Activated CD8-positive, alpha-beta T cell treated with anti-CD3 and anti-CD28 coated beads for 36 hours (primary cell): ENCODE results near the gene BTG1. TPM values are rescaled to one million over a fixed set of nuclear protein-coding genes. Genes with fewer than 3 reads are reported as not detected.
"Not testable (repeated sequence)": the region's sequence is repeated elsewhere in the genome, so short reads cannot be mapped to it uniquely, and the experiment has no call there.

Experiments used
- ATAC-seq: fragments of 200-7000 bp; cut with Tn5 transposase; one replicate; pipeline ENCODE4 v1.10.0; 2021; ENCODE audit warnings: mild to moderate bottlenecking, moderate library complexity
- CTCF ChIA-PET: fragments of 350-600 bp; sonication (Branson Sonifier 250); formaldehyde crosslinking; loops from one replicate; lab custom pipeline; 2021; ENCODE audit warnings: antibody characterized with exemption; lab: Charles Lee
- POLR2A ChIA-PET: fragments of 350-600 bp; sonication (Branson Sonifier 250); formaldehyde crosslinking; loops from one replicate; lab custom pipeline; 2021; ENCODE audit warnings: antibody characterized with exemption; lab: Charles Lee
- DNase-seq: peaks from one replicate; pipeline ENCODE4 v3.0.0-alpha.2; 2020
- H3K27ac Mint-ChIP-seq: one replicate; pipeline ENCODE4 v1.8.0; 2021; ENCODE audit warnings: mild to moderate bottlenecking, mixed read lengths
- H3K27me3 Mint-ChIP-seq: one replicate; pipeline ENCODE4 v1.8.0; 2021; ENCODE audit warnings: mixed read lengths
- H3K36me3 Mint-ChIP-seq: one replicate; pipeline ENCODE4 v1.8.0; 2021; ENCODE audit warnings: low read depth, mixed read lengths
- H3K4me1 Mint-ChIP-seq: one replicate; pipeline ENCODE4 v1.8.0; 2021; ENCODE audit warnings: low read depth, mixed read lengths
- H3K4me3 Mint-ChIP-seq: one replicate; pipeline ENCODE4 v1.8.0; 2021; ENCODE audit warnings: mild to moderate bottlenecking, moderate library complexity, mixed read lengths
- H3K9me3 Mint-ChIP-seq: one replicate; pipeline ENCODE4 v1.8.0; 2021; ENCODE audit warnings: mixed read lengths
- intact Hi-C: fragments of 100-400 bp; cut with micrococcal nuclease; formaldehyde crosslinking; loops from one replicate; pipeline ENCODE4 v1.10.0; 2022
- total RNA-seq, 2 experiments: library from RNA; stranded (reverse); gene quantifications; one replicate each; pipeline ENCODE4 v1.2.3, GENCODE V29; 2021
- TF ChIP-seq, protein P1 (sequence below): fragments of 200-600 bp; IDR thresholded peaks from one replicate; pipeline ENCODE4 v1.8.0; 2022; ENCODE audit warnings: antibody characterized with exemption, mild to moderate bottlenecking

The BTG1 gene
- total RNA-seq, 2 experiments from 2014 or later: 197 to 200 TPM

DNA sequence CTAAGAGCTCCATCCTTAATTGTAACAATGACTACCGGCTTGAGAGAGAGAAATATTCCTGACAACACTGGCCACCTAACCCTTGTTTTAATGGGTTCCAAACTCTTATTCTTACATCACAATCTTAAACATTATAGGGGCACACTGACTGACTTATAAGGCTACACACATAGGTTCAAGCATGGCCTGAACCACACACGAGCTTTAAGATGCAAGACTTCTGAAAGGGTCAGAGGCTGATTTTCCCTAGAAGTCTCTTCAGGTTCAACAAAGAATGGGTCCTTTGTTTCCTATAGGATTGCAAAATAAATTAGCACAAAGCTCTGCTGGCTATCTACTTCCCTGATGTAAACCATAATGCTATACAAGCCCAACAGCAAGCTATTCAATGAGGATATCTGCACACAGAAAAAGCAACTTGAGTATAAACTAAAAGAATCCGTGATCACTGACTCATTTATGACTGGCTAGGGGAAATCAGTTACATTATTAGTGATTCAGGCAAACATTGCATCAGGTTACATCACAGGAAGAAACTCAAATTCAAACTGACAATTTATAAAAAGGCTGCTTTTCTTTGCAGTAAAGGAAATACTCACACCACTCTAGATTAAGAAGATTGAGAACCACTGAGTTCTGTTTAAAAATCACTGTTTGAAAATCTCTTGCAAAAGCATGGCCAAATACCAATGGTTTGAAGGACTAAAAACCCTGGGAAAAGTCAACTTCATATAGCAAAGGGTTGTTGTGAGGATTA is 8.5 kb downstream of the BTG1 start:
- ATAC-seq (peak; percentile 41), DNase-seq (no peak)
- Mint-ChIP-seq H3K27me3 (no peaks in the 10 kb centered on the region), H3K27ac (peak overlapping the region; percentile 94), H3K9me3 (no peaks in the 10 kb centered on the region), H3K4me3 (peak overlapping the region; percentile 97), H3K4me1 (peaks cover 47% of the 10 kb centered on the region), H3K36me3 (peaks cover 82% of the 10 kb centered on the region)
- ChIA-PET POLR2A (interaction anchor here (0.8 to 7.2 kb wide), 12 partner anchors 7 to 368 kb away, joined by 3 to 105 read pairs (median 4); partner anchors contain the start of gene BTG1), CTCF (interaction anchor here (0.6 to 3.1 kb wide), 12 partner anchors 9 to 756 kb away, joined by 3 to 24 read pairs (median 3); partner anchors contain the start of gene BTG1)
- intact Hi-C loops: loop anchor here (5.0 to 10.0 kb wide), 3 partner anchors 100 to 1308 kb away; partner anchors contain the start of gene UBE2N
- TF ChIP-seq, protein P1, sequence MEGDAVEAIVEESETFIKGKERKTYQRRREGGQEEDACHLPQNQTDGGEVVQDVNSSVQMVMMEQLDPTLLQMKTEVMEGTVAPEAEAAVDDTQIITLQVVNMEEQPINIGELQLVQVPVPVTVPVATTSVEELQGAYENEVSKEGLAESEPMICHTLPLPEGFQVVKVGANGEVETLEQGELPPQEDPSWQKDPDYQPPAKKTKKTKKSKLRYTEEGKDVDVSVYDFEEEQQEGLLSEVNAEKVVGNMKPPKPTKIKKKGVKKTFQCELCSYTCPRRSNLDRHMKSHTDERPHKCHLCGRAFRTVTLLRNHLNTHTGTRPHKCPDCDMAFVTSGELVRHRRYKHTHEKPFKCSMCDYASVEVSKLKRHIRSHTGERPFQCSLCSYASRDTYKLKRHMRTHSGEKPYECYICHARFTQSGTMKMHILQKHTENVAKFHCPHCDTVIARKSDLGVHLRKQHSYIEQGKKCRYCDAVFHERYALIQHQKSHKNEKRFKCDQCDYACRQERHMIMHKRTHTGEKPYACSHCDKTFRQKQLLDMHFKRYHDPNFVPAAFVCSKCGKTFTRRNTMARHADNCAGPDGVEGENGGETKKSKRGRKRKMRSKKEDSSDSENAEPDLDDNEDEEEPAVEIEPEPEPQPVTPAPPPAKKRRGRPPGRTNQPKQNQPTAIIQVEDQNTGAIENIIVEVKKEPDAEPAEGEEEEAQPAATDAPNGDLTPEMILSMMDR: no peak

DNA sequence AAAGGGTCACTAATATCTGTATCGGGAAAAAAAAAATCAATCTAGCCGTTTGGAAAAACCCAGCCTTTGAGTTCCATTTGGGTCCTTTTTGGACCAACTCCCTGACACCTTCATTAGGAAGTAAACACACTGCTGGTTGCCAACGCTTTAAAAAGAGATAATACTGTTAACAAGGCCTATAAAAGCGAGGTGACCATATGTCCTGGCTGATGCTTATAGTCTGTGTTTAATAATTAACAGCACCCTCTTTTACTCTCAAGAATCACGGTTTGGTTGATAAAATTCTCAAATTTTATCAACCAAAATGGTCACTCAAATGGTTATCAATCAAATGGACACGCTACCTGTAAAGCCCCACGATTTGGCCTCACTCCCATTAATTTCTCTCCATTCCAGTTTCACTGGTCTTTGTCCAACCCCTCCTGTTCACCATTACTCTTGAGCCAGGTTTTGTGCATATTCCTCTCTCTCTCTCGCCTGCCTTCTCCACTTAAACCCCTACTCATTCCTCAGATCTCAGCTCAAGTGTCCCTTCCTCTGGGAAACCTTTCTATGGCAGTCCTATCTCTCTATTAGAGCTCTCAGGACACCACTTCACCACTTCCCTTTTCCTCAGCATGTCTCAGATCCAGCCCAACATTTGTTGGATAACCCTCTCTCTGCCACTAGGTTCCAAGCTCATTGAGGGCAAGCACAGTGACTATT is 9.5 kb downstream of the BTG1 start:
- H3K36me3 Mint-ChIP-seq: peaks cover 81% of the 10 kb centered on the region
- no peaks in the 10 kb centered on the region for H3K27me3 Mint-ChIP-seq
- H3K4me1 Mint-ChIP-seq: peaks cover 56% of the 10 kb centered on the region
- peak overlapping the region; percentile 94 for H3K27ac Mint-ChIP-seq
- no peak for DNase-seq
- intact Hi-C loops: loop anchor here (5.0 to 10.0 kb wide), 3 partner anchors 99 to 1309 kb away; partner anchors contain the start of gene UBE2N
- ChIA-PET POLR2A (interaction anchor here (0.5 to 7.2 kb wide), 11 partner anchors 8 to 431 kb away, joined by 3 to 105 read pairs (median 4); partner anchors contain the start of gene BTG1), CTCF (interaction anchor here (0.7 to 3.1 kb wide), 7 partner anchors 10 to 755 kb away, joined by 3 to 24 read pairs (median 3); partner anchors contain the start of gene BTG1)
- H3K9me3 Mint-ChIP-seq: no peaks in the 10 kb centered on the region
- no peak for ATAC-seq
- TF ChIP-seq, protein P1: no peak
- H3K4me3 Mint-ChIP-seq: peak overlapping the region; percentile 97

DNA sequence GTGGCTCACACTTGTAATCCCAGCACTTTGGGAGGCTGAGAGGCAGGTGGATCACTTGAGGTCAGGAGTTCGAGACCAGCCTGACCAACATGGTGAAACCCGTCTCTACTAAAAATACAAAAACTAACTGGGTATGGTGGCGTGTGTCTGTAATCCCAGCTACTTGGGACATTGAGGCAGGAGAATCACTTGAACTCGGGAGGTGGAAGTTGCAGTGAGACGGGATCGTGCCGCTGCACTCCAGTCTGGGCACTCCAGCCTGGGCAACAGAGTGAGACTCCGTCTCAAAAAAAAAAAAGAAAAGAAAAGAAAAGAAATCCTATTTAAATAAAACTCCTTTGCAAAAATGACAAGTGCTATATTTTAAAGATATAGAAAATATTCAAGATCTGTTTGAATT is 10.1 kb downstream of the BTG1 start:
- ChIA-PET CTCF (interaction anchor here (0.7 to 2.7 kb wide), 6 partner anchors 8 to 324 kb away, joined by 3 to 10 read pairs (median 3); no protein-coding TSS in a partner anchor), POLR2A (interaction anchor here (1.4 to 7.2 kb wide), 3 partner anchors 9 to 105 kb away, joined by 3 to 105 read pairs (median 16); partner anchors contain the start of gene BTG1)
- not testable (repeated sequence) for DNase-seq, H3K9me3 Mint-ChIP-seq, ATAC-seq, H3K27me3 Mint-ChIP-seq
- H3K4me3 Mint-ChIP-seq: peak overlapping the region; percentile 97
- intact Hi-C loops: loop anchor here (5.0 to 10.0 kb wide), 3 partner anchors 98 to 1309 kb away; partner anchors contain the start of gene UBE2N
- H3K27ac Mint-ChIP-seq: peak overlapping the region; percentile 94
- peaks cover 79% of the 10 kb centered on the region for H3K36me3 Mint-ChIP-seq
- H3K4me1 Mint-ChIP-seq: peaks cover 60% of the 10 kb centered on the region

DNA sequence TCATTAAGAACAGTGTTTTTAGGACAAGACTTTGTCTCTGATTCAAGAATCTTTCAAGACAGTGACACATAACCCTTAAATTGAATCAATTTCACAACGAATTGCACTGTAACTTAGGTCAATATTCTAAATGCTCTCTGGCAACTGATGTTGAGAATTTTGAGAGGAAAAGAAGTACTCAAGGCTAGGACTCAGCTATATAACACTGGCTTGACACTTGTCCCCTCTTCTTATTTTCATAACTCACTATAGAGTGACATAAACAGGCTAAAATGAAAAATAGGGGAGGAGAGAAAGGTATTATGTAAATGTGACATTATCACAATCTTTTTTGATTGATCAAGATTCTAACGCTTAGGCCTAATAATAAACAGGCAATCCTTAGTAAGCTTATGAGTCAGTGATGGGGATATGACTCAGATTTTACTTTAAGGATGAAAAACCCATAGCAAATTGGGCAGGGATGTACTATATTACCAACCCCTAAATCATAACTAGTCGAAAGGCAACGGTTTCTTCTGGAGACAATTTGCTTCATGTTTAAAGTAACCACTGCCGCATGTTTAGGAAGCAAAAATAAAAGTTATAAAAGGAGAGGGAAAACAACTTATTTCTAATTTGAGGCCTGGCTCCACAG is 10.9 kb downstream of the BTG1 start:
- POLR2A ChIA-PET: interaction anchor here (0.6 to 7.2 kb wide), 9 partner anchors 9 to 652 kb away, joined by 3 to 105 read pairs (median 5); partner anchors contain the start of gene BTG1
- Mint-ChIP-seq H3K36me3 (peaks cover 76% of the 10 kb centered on the region), H3K27me3 (no peaks in the 10 kb centered on the region), H3K27ac (peak overlapping the region; percentile 94), H3K4me3 (peak overlapping the region; percentile 97), H3K9me3 (no peaks in the 10 kb centered on the region), H3K4me1 (peaks cover 67% of the 10 kb centered on the region)
- ATAC-seq (peak; percentile 37), DNase-seq (no peak)
- intact Hi-C loops: loop anchor here (5.0 to 10.0 kb wide), 5 partner anchors 77 to 1310 kb away; partner anchors contain the start of gene UBE2N
- TF ChIP-seq, protein P1: no peak
- CTCF ChIA-PET: interaction anchor here (0.7 to 2.7 kb wide), 4 partner anchors 9 to 74 kb away, joined by 3 to 10 read pairs (median 3); partner anchors contain the start of gene BTG1
